ENCODE measurements around the gene SNHG17.
"Not testable (repeated sequence)": the region's sequence is repeated elsewhere in the genome, so short reads cannot be mapped to it uniquely, and the experiment has no call there.

The SNHG17 gene

GRCh38 chr20:38414769-38415450 lies 20.2 kb downstream of the SNHG17 start:
- no peak for DNase-seq

DNA sequence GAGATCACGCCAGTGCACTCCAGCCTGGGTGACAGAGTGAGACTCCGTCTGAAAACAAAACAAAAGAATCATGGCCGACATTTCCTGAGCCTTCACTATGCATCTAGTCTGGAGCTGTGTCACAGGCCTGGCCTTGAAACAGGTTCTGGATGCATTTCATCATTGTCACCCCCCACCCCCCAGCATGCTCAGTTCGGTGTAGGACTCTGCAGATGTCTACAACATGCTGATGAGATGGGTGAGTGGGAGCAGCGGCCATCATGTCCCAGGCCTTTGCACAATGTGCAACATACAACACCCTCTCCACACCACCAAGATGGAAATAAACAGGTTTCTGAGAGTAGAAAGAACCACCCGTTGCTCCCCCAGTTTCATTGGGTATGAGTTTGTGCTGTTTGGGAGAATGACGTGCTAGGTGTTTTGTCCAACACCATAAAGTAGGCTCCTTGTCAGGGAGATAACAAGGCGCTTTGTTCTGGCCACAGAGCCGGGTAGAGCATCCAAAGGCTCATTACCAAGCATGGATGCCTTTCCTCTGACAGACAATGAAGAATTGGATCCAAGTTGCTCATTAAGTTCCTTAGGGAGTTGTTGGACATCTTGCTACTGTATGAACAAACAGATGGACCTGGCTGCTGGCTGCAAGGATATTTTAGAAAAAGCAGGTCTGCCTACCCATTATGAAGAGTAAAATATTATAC lies 22.1 kb downstream of the SNHG17 start:
- DNase-seq: no peak

GRCh38 chr20:38407822-38408221 lies 27.3 kb downstream of the SNHG17 start:
- not testable (repeated sequence) for DNase-seq

DNA sequence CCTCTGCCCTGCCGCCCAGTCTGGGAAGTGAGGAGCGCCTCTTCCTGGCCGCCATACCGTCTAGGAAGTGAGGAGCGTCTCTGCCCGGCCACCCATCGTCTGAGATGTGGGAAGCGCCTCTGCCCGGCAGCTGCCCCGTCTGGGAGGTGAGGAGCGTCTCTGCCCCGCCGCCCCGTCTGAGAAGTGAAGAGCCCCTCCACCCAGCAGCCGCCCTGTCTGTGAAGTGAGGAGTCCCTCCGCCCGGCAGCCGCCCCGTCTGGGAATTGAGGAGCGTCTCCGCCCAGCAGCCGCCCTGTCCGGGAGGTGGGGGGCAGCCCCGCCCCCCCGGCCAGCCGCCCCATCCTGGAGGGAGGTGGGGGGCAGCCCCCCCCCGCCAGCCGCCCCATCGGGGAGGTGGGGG lies 27.8 kb downstream of the SNHG17 start:
- no peak for DNase-seq

DNA sequence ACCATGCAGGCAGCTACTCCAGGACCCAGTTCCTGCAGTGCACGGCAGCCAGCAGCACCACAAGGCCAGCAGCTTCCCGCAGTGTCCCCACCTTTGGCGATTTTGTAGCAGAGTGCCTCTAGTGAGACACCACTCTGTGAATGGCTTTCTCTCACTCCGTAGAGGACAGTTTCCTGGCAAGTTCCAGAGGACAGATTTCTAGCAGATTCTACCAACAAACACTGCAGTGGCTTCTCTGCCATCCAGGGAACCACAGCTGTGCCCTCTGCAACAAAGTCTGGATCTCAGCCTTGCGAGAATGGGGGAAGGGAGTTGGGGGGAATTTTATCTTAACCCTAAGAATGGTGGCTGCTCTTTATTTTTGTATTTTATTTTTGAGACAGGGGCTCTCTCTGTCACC lies 28.7 kb downstream of the SNHG17 start:
- DNase-seq: no peak

GRCh38 chr20:38405132-38405531 lies 30.0 kb downstream of the SNHG17 start:
- no peak for DNase-seq

GRCh38 chr20:38404016-38404415 lies 31.1 kb downstream of the SNHG17 start:
- DNase-seq: no peak

DNA sequence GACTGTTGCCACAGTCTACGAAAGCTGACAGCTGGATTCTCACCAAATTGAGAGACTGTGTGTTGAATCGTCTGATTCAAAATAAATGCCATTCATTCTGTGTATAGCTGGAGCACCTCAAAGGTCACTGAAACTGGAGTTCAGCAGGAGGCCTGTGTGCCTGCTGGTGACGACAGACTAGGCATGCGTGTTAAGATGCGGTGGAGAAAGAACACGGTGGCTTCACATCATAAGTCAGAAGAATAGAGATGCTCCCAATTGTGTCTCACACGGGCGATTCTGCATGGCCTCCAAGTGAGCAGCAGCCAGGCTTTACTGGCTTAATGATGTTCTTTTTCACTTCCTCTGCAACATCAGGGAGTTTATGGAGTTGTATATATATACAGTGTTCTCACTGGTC lies 32.3 kb downstream of the SNHG17 start:
- DNase-seq: no peak

DNA sequence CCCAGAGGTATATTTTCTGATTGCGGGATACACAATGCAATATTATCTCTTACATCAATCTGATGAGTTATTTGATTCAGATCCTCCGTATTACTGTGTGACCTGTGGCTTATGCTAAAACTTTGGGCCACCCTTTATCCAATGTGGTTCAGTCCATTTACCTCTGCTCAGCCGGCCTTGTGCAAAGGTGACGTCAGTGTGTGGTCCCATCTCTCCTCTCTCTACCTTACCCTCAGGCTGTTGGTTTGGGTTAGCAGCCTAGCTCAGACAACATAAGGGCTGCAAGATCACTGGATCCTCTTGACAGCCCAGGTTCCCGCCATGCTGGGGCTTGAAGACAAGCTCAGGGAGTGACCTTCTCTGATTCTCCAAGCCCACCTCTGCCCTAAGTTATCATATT lies 33.0 kb downstream of the SNHG17 start:
- no peak for DNase-seq

GRCh38 chr20:38395751-38396395 lies 39.3 kb downstream of the SNHG17 start:
- not testable (repeated sequence) for DNase-seq

DNA sequence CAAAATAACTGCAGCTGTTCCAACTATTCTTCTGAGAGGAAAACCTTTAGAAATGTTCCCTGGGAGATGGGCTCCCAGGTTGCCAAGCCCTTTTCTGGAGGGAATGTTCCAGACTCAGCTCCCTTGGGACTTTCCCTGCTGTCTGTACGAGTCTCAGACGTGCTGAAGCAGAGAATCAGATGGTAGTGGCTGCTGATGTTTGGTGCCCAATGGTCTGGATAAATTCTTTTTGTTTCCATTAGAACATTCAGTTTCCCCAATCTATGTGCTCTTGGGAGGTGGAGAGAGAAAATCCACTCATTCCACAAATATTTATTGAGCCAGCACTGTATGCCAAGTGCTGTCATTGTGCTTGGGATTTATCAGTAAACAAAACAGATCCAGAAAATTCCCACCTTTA lies 40.0 kb downstream of the SNHG17 start:
- DNase-seq: no peak

DNA sequence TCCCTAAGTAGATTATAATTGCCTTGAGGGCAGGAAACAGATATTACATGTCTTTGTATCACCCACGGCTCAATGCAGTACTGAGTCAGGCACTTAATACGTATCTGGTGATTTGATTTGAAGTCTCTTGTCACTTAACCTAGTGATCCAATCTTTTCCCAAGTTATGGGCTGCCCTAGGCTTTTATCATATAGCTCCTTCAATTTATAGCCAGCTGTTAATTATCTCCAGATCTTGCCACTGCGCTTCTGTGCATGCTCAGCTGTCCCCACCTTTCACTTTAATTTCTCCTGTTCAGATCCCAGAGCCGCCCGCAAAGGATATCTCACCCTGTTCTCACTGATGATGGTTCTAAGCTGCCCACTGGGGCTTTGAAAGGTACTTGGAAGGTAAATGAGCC lies 41.9 kb downstream of the SNHG17 start:
- DNase-seq: no peak

DNA sequence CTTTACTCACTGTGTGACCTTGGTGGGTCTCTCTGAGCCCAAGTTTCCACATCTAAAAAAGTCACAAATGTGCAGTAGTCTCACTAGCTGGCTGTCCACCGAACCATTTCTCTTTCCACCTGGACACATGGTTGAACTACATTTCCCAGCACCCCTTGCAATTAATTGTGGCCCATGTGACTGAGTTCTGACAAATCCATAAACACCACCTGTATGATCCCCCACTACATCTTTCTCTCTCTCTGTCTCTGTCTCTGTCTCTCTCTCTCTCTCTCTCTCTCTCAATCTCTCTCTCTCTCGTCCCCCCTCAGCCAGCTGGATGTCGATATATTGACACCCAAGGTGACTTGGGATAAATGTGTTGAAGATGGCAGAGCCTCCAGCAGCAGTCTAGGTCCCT lies 42.8 kb downstream of the SNHG17 start:
- no peak for DNase-seq

DNA sequence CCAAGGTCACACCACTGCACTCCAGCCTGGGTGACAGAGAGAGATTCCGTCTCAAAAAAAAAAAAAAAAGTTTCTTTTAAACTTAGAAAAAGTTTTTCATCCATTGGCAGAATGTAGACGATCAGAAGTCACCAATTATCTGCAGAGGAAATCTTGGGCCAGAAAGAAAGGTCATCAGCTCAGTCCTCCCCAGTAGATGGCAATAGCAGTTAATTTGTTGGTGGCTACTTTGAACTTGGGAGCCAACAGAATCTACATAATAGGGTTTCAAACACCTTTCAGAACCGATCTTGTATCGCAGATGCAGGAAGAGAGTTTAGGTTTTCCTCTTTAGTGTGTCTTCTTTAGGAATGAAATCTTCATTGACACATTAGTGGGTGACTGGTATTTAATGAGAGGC lies 47.2 kb downstream of the SNHG17 start:
- DNase-seq: no peak

DNA sequence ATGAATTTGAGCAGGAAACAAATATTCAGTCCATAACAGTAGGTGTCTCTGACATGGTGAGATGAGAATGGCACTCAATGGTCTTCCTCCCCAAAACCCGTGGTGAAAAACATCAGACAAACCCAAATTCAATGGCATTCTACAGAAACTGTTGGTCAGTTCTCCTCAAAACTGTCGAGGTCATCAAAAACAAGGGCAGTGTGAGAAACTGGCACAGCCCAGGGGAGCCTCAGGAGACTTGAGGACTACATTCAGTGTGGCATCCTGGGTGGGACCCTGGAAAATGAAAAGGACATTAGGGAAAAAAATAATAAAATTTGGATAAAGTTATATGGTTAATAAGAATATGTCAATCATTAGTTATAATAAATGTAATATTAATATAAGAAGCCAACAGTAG lies 48.3 kb downstream of the SNHG17 start:
- DNase-seq: no peak

GRCh38 chr20:38386004-38386403 lies 49.1 kb downstream of the SNHG17 start:
- no peak for DNase-seq

DNA sequence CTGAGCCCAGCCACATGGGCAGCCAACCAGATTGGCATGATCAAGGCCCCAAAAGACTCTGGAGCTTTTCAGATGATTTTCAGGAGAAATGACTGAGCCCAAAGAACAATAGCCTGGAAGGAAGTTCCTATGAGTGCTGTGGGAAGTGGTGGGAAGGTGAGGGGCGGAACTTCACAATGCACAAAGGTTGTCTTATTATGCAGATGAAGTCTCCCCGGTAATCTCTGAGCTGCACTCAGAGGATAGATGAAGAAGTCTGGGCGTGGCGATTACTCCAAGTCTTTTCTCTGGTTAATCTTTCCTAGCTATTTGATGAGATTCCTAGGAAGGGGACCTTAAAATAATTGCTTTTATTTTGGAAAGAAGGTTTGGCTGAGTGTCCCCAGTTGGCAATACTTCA lies 52.0 kb downstream of the SNHG17 start:
- DNase-seq: no peak

DNA sequence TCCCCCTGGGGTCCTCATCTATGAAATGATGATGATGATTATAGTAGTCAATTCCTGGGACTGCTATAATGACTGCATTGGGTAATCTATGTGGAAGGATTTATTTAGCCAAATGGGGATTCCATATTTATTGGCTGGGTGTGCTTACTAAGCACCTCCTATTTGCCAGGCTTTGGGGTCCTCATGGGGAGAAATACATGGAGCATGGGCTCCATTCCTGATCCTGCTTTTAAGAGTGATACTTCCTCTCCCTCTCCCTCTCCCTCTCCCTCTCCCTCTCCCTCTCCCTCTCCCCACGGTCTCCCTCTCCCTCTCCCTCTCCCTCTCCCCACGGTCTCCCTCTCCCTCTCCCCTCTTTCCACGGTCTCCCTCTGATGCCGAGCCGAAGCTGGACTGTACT lies 57.3 kb downstream of the SNHG17 start:
- DNase-seq: not testable (repeated sequence)

- DNase-seq: no peak
Observed at GRCh38 chr20:38377039-38377685, 58.0 kb downstream of the SNHG17 start.

- no peak for DNase-seq
Observed at GRCh38 chr20:38373898-38374297, 61.2 kb downstream of the SNHG17 start.

DNA sequence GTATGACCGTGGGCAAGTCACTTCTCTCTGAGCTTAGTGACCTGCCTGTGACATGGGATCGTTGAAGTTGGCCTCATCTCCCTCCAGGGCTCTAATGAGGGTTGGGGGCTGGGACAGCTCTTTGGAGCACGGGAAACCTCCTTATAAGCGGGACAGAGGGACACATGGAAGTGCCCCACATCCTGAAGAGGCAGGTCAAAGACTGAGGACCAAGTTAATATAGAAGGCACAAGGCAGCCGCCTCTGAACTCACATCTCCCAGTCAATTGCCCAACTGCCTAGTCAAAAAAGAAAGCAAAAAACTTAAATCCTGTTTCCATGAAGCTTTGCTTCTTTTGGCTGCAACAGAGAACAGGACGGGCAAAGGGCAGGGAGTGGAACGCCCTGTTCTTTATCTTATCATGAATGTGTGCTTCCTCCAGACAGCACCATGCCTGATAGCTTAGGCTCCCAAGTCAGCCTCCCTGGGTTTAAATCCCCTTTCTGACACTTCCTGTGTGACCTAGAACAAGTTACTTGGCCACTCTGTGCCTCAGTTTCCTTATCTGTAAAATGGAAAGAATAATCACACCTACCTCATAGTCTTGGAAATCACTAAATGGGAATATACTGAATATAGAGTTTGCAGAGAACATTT lies 61.8 kb downstream of the SNHG17 start:
- DNase-seq: no peak

DNA sequence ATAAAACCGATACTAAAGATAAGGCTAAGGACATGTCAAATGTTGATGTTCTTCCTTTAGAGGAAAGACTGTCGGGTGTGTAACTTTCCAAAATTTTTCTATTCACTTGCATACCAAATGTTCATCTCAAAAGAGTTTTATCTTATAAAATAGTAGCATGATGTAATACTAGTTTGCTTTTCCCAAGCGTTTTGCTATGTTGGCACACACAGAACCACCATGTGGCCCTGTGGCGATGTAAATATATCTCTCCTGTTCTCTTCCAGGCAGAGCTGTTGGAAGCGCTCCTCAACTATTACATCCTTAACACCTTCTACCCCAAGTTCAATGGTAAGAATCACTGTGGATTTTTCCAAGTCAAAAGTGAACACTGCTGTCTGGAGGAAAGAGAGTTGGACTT lies 62.3 kb downstream of the SNHG17 start:
- no peak for DNase-seq
